GM12872 (cell line): ENCODE data around the gene SGTA.

ENCODE experiments used
- TF ChIP-seq, protein P1 (sequence below): IDR thresholded peaks from 3 replicates; pipeline ENCODE4 v1.5.1; 2011; ENCODE audit warnings: low read depth, mild to moderate bottlenecking, low read length, moderate library complexity; ENCODE audit not compliant: insufficient read depth

The SGTA gene

GRCh38 chr19:2721570-2722540 lies 61.2 kb downstream of the SGTA start:
- TF ChIP-seq, protein P1, sequence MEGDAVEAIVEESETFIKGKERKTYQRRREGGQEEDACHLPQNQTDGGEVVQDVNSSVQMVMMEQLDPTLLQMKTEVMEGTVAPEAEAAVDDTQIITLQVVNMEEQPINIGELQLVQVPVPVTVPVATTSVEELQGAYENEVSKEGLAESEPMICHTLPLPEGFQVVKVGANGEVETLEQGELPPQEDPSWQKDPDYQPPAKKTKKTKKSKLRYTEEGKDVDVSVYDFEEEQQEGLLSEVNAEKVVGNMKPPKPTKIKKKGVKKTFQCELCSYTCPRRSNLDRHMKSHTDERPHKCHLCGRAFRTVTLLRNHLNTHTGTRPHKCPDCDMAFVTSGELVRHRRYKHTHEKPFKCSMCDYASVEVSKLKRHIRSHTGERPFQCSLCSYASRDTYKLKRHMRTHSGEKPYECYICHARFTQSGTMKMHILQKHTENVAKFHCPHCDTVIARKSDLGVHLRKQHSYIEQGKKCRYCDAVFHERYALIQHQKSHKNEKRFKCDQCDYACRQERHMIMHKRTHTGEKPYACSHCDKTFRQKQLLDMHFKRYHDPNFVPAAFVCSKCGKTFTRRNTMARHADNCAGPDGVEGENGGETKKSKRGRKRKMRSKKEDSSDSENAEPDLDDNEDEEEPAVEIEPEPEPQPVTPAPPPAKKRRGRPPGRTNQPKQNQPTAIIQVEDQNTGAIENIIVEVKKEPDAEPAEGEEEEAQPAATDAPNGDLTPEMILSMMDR = no peak

GRCh38 chr19:2720777-2721569 lies 62.1 kb downstream of the SGTA start, which contains the start of gene DIRAS1:
TSS of gene DIRAS1 (minus strand) at chr19:2721372. CDS start at chr19:2717806, 3,566 bp downstream.
- TF ChIP-seq, protein P1 = no peak

- TF ChIP-seq, protein P1 = no peak
These were observed 62.9 kb downstream of the SGTA start for GRCh38 chr19:2719920-2720776.

GRCh38 chr19:2719232-2719735 lies 63.8 kb downstream of the SGTA start:
- TF ChIP-seq, protein P1 = no peak

- TF ChIP-seq, protein P1 = no peak
These were observed 65.2 kb downstream of the SGTA start for GRCh38 chr19:2717638-2718541.

DNA sequence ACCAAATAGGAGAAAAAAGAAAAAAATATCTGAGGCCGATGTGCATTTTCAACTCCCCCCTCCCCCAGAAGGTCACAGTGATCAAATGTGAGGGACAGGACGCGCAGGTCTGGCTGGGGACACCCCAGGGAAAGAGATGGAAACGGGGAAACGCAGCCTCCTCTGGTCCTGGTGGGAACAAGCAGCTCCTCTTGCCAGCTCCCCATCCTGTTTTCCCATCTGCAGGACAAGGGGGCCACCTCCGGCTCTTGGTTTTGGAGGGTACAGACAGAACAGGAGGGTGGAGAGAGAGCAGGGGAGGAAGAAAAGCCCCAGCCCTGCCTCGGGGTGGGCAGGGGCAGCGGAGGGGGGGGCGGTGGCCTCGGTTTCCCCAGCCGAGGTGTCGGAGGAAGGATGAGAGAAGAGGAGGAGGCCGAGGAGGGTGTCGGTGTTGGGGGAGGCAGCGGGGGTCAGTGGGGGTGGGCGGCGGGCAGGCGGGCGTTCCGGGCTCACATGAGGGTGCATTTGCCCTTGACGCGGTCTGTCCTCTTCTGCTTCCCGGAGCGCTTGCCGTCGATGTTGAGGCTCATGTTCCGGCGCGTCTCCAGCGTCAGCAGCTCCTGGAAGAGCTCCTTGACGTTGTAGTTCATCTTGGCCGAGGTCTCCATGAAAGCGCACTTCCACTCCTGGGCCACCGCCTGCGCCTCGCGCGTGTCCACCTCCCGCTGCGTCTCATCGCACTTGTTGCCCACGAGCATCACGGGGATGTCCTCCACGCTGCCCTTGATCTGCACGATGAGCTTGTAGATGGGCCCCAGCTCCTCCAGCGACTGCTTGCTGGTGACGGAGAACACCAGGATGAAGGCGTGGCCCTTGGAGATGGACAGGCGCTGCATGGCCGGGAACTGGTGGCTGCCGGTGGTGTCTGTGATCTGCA lies 66.1 kb downstream of the SGTA start:
- TF ChIP-seq, protein P1 = no peak
